HG03558 (cell line): ENCODE data around the gene NOX3.
"Not testable (repeated sequence)": the region's sequence is repeated elsewhere in the genome, so short reads cannot be mapped to it uniquely, and the experiment has no call there.

Experiments
- ATAC-seq: cut with Tn5 transposase; IDR thresholded peaks from one replicate; pipeline ENCODE4 v1.9.1; 2021; ENCODE audit warnings: moderate number of reproducible peaks; ENCODE audit not compliant: unreplicated experiment; ENCODE audit errors: extremely low read depth

Gene NOX3, protein sequence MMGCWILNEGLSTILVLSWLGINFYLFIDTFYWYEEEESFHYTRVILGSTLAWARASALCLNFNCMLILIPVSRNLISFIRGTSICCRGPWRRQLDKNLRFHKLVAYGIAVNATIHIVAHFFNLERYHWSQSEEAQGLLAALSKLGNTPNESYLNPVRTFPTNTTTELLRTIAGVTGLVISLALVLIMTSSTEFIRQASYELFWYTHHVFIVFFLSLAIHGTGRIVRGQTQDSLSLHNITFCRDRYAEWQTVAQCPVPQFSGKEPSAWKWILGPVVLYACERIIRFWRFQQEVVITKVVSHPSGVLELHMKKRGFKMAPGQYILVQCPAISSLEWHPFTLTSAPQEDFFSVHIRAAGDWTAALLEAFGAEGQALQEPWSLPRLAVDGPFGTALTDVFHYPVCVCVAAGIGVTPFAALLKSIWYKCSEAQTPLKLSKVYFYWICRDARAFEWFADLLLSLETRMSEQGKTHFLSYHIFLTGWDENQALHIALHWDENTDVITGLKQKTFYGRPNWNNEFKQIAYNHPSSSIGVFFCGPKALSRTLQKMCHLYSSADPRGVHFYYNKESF

DNA sequence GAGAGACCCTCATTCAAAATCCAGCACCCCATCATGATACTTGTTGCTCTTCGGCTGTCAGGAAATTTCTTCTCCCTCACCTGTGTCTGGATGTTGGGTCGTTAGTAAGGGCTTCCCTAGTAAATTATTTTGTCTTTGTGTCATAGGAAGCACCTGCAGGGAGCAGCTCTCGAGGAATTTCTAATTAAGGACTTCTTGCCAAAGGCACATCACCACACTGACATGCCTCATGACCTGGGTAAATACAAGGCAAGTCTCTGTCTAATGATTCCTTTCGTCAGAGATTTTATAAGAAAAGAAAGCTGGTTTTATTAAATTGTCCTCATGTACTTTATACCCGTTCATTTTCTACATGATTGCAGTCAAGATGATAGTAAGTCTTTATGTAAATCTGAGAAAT lies at the start of gene NOX3:
Gene NOX3, minus strand, starts transcription at position 74 of the 400 bp plus-strand sequence. Its CDS starts 39 bp downstream, at position 35.
- ATAC-seq = no peak

DNA sequence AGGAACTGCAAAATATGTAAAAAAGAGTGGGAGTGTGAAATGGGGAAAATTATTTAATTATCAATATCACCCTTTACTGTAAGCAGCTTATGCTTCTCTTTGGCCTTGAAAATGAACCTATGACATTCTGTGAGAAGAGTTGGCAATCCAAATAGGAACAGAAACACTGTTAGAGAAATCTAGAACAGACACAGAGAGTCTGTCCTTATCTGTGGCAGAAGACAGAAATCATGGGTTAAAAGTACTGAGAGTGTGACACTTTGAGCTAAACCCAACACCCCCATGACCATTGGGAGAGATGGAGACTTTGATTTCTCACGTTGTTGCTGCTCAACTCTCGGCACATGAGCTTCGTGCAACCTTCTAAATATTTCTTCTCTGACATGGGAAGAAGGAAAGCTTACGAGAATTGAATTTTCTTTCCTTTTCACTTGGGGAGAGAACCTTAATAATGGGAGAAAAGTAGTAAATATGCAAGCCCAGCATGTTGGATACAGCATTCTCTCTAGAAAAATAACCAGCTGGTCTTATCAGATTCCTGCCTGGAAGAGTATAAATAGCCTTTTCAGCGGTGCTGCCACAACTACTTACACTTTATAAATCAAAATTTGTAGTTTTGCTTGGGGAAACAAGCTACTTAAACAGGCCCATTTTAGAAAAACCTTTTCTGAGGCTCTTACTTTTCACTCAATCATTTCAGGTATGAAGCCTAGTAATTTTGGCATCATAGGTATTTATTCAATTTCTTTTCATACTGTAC lies 49.4 kb upstream of the NOX3 start:
- no peak for ATAC-seq

DNA sequence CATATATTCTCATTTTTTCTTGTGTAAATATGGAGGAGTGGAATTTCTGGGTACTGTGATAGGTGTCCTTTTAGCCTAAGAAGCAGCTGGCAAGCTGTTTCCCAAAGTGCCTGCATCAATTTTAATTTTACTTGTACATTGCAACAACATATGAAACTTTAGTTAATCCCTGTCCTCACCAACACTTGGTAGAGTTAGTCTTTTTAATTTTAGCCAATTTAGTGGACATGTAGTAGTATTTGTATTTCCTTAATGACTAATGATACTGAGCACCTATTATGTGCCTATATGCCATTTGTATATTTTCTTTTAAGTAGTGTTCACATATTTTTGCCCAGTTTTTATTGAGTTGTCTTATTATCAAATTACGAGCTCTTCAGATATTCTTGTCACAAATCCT lies 46.8 kb upstream of the NOX3 start:
- ATAC-seq = no peak

DNA sequence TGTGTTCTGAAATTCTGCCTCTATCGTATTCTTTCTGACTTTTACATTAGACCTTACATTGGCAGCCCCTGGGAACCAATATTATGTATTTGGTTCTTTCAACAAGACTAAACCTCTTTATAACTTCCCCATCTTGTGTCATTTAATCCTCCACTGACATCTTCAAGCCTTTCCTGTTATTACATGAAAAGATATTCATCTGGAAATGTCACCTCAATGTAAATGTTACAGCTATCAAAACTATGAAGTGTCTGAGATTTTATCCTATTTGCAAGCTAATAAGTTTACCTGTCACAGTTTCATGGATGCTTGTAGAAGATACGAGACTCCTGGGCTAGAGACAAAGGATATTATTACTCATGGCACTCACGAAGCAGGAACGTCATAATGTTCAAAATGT lies 43.9 kb upstream of the NOX3 start:
- no peak for ATAC-seq

DNA sequence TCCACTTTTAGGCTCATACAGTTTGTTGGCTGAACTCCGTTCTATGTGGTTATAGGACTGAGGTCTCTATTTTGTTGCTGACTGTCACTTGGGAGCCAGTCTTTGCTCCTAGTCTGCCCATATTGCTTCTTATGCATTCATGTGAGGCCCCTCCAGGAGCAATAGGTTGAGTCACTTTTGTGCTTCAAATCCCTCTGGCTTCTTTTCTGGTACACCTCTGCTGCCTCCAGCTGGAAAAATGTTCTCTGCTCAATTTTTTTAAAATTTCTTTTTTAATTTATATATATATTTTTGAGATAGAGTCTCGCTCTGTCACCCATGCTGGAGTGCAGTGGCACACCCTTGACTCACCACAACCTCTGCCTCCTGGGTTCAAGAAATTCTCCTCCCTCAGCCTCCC lies 42.7 kb upstream of the NOX3 start:
- ATAC-seq = no peak

DNA sequence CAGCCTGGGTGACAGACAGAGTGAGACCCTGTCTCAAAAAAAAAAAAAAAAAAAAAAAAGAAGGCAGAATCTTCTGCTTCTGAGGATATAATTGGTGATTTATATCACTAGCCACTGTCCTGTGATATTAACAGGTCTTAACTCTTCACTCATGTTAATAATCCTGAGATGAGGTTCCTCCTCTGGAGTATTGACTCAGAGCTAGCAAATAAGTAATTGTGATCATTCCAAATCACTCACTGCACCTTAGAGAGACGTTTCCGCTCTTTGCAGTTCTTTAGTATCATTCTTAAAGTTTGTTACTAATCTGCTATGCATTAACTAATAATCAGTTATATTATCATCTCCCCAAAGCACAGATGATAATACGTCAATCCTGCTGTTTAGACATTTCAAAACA lies 41.6 kb upstream of the NOX3 start:
- no peak for ATAC-seq

DNA sequence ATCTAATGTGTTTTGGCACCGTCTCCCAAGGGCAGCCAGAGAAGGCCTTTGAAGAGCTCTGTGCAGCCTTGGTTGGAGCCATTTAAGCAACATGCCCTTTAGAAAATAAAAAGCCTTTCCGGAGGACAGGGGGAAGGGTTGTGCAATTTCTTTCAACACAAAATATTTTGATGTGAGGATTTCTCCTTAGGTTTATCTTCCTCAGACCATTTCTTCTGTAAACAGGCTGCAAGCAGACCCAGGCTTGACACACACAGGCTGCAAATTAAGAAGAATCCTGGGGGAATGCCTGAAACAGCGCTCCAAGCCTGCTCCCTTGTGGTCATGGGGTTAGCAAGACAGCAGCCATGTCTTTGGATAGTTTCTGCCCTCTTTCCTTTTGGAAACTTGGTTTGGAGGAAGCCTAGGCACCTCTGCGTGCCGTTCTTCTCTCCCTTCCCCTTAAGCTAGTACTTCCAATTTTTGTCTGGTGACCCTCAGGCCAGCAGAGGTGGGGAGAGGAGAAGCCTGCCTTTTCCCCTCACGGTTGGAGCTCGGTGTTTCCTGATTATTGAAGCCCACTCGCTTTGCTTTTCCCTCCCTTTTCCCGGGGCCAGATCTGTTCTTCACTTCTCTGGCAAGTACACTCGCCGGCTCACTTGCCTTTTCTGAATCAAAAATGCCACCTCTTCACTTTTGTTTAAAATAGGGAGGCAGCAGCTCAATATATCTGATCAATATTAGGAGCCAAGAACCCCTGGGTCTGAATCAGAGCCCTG lies 39.6 kb upstream of the NOX3 start:
- no peak for ATAC-seq

DNA sequence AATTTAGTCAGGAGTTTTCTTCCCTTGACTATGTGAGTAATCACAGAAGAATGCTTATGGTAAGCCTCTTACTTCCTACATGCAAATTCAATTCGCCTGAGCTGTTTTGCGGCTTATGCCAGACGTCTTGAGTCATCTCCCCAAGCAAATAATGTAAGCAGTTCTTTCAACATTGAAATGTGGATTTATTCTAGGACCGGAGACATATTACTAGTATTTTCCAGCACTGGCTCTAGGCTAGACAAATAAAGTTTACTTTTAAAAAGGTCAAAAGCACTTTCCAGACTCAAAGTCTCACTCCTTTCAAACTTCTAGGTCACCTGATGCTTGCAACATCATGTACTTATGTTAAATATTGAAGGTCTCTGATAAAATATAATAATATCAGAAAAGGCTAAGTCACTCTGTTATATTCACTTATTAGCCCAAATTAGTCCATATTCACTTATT lies 38.1 kb upstream of the NOX3 start:
- ATAC-seq = peak; percentile 87

DNA sequence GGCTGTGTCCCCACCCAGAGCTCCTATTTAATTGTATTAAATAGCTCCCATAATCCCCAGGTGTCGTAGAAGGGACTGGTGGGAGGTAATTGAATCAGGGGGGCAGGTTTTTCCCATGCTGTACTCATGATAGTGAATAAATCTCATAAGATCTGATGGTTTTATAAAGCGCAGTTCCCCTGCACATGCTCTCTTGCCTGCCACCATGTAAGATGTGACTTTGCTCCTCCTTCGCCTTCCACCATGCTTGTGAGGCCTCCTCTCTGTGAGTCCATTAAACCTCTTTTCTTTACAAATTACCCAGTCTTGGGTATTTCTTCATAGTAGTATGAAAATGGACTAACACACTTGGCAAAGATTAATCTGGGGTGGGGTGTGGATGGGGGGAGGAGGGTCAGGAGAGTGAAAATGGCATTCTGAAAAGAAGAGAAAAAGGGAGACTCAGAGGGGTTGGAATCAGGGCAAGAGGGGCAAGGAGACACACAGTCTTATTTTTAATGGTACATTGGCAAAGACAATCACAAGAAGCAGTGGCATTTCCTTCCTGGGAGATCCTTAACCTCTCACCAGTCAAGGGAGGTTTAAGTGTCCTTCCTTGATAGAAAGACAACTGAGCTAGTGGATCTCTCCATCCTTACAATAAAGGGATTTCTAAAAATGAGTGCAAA lies 37.5 kb upstream of the NOX3 start:
- no peak for ATAC-seq

DNA sequence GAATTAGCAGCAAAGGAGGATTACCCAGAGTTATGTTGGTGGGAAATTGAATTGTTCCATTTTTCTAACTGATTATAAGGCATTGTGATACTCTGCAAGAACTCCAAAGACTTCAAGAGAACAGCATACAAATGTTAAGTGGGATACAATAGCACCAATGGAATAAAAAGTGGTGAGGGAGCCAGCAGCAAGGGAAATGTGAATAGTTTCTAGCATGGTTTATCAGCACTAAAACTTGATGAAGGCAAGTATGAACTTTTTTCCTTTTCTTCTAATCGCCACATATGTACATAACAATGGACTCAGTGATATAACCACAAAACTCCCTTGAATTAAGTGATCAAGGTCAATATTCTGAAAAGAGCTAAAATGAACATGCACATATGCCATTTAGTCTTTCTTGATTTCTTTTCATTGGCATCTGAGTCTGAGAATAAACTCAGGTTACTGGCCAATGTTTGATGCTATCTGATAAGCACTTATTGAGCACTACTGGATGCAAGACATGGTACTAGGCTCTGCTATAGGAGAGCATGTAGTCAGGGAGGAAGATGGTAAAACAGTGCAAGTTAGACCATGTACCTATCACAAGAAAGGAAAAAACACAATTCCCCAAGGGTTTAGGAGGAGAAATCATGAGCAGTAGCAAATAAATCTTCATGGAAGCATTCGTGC lies 36.6 kb upstream of the NOX3 start:
- ATAC-seq = no peak

DNA sequence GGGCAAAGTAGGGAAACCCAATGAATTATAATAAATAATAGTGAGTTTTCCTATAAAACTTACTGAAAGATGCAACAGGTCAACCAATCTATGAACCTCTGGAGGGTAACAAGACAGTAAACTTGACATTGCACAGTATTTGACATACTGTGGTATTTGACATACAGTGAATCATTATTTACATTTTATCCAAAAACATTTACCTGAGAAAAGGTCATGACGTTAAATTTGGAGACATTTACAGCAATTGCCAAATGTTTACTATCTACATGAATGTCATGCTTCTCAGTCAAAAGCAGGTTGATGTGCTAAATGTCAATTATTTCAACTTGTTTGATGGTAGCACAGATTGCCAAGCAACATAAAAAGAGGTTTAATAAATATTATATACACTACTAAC lies 35.8 kb upstream of the NOX3 start:
- ATAC-seq = no peak

DNA sequence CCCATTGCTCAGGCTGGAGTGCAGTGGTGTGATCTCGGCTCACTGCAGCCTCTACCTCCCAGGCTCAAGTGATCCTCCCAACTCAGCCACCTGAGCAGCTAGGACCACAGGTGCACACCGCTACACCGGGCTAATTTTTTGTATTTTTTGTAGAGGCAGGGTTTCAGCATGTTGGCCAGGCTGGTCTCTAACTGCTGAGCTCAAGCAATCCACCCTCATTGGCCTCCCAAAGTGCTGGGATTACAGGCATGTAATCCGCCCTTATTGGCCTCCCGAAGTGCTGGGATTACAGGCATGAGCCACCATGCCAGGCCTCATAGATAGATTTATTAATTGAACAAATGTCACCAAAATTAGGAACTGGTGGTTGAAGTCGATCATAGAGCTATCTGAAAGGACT lies 32.6 kb upstream of the NOX3 start:
- ATAC-seq = not testable (repeated sequence)

DNA sequence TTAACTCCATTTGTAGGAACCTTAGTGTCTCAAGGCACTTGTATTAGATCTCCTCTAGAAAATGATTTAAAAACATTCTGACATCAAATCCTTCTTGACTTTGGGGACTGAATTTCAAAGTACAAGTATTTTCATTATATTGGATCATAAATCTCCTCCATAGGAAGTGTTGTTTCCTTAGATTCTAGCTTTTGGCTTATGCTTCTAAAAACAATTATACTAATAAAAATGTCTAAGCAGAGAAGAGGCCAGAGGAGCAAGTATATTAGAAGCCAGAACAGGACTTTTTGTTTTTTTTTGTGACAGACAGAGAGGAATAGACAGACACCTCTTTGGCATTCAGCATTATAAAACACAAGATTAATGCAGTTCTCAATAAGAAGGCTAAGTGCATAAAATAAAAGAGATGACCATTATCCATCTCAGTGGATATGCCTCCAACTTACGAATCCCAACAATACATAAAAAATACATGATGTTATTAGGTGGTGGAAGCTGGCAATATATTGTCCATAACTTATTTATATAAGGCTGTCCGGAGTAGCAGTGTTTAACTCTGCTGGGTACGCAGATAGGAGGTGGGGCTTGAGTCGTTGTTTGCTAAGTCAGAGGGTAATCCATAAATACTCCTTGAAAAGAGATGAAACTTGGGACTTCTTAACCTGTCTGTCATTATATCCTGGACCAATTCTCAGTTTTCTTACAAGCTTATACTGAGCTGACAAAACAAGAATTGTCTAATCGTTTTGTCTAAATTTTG lies 31.9 kb upstream of the NOX3 start:
- ATAC-seq = no peak

DNA sequence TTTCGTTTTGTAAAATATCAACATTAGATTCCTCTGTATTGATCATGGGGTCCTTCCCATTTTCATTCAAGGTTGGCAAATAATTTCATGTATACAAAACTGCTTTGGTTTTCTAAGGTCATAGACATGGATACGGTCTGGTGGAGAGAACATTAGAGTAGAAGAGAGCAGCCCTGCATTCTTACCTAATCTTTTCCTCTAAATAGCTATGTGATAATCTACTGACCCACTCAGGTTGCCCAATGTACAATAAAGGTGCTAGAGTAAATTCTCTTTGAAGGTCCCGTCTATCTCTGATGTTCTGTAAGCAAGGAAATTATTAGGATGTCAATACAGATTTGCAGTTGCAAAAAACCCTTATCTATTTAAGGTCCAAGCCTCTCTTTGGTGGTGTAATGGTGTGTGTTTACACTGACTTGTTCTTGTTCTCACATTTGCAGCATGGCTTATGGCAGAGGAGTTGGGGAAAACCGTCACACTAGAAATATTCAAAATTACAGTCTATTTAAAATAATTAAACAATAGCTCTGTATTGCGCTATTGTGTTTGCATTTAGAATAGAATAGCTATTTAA lies 31.2 kb upstream of the NOX3 start:
- ATAC-seq = no peak

DNA sequence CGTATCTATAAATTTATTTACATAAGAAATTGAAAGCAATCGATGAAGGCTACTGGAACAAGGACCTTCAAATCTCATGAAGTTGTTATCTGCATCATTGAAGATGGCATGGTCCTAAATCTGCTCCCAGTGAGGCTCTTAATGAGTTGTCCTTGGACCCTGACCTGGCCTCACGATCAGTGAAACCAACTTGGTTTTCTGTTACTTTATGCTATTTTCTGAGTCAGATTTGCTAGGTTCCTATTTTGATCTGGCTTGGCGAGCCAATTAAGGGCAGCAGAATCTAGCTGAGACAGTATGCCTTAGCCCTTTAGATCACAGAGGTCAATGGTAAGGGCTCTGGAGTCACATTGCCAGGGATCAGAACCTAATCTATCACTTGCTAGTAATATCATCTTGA lies 30.1 kb upstream of the NOX3 start:
- ATAC-seq = no peak

DNA sequence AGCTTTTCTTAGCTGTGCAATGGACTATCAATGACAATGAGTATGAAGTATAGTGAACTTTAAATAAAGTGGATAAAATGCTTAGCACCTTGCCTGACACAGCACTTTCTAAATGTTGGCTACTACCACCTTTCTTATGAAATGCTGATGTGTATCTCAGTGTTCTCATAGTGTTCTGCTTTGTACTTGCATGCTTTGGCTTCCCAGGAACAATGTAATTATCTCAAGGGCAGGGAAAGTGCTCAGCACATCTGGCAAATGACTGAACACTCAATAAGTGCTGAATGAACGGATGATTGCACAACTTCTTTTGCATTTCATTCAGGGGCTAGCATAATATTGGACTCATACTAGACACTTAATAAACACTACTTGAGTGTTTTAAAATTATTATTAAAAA lies 28.2 kb upstream of the NOX3 start:
- ATAC-seq = no peak

DNA sequence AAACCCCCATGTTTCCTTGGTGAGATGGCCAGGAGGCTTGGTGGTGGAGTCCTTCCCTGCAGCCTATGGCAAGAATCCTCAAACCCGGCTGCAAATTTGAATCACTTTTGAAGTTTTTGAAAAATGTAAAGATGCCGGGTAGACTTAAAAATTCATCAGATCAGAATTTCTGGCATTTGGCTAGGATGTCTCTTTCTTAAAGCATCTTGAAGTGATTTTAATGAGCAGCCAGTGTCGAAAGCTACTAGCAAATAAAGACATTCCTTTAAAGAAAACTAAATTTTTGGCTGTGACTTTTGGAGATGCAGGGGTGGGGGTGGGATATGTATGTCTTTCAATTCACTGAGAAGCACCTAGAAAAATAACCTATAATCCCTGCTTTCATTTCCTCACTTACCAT lies 25.6 kb upstream of the NOX3 start:
- no peak for ATAC-seq

DNA sequence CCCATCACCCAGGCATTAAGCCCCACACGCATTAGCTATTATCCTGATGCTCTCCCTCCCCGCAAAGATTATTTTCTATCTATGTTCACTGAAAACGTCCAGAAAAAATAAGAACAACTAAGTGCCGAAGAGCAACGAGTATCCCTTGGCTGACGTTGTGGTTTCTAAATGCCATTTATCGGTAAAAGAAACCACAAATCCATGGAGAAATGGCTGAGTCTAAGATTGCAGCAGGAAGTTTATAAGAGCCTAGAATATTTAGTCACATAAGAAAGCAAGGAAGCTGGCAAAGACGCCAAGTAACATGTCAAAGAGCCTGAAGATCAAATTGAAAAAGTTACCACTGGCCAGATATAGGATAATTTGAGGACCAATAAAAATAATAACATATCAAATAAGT lies 18.1 kb upstream of the NOX3 start:
- no peak for ATAC-seq

DNA sequence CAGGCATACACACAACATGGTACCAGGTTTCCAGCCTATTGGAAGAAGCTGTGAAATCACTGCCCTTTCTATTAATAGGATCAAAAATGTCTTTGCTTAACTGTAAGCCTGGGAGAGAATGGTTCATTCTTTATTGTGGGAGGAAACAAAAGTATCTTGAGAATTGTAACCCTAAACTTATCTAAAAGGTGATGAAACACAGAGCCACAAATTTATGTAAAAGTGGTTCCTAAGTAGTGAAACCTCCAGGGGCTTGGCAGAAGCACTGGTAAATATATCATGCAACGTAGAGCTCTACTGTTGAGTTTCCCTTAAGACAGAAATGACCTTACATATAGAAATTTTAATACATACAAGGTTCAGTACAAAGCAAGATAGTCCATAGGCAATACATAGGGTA lies 17.2 kb upstream of the NOX3 start:
- ATAC-seq = no peak
